GM21390 (cell line): Measurements from ENCODE around the gene ENTPD6.

ENCODE experiments used
- ATAC-seq: cut with Tn5 transposase; IDR thresholded peaks from one replicate; pipeline ENCODE4 v1.9.1; 2021; ENCODE audit not compliant: unreplicated experiment

Gene ENTPD6

GRCh38 chr20:25187635-25188034 is 7.9 kb upstream of the ENTPD6 start:
- ATAC-seq, result no peak

- ATAC-seq, result no peak
These were observed 7.3 kb upstream of the ENTPD6 start for GRCh38 chr20:25188218-25188617.

- no peak for ATAC-seq
These were observed 4.5 kb upstream of the ENTPD6 start for GRCh38 chr20:25191051-25191450.

GRCh38 chr20:25191689-25192088 is 3.8 kb upstream of the ENTPD6 start:
- ATAC-seq, result no peak

- ATAC-seq, result no peak
These were observed 1.7 kb upstream of the ENTPD6 start for GRCh38 chr20:25193843-25194242.

GRCh38 chr20:25194333-25194972 is 1.1 kb upstream of the ENTPD6 start:
- ATAC-seq, result no peak

- peak; percentile 18 for ATAC-seq
These were observed 662 bp downstream of the ENTPD6 start for GRCh38 chr20:25195962-25196785.

- no peak for ATAC-seq
These were observed 1.2 kb downstream of the ENTPD6 start for GRCh38 chr20:25196786-25197120.

GRCh38 chr20:25197183-25197869 is 1.8 kb downstream of the ENTPD6 start:
- no peak for ATAC-seq

- no peak for ATAC-seq
These were observed 2.3 kb downstream of the ENTPD6 start for GRCh38 chr20:25197870-25198190.

- ATAC-seq, result no peak
These were observed 3.3 kb downstream of the ENTPD6 start for GRCh38 chr20:25198663-25199383.

GRCh38 chr20:25199473-25200260 is 4.2 kb downstream of the ENTPD6 start:
- ATAC-seq, result no peak

GRCh38 chr20:25203089-25203488 is 7.6 kb downstream of the ENTPD6 start:
- ATAC-seq, result no peak

GRCh38 chr20:25203871-25204320 is 8.4 kb downstream of the ENTPD6 start:
- ATAC-seq, result no peak

- no peak for ATAC-seq
These were observed 9.2 kb downstream of the ENTPD6 start for GRCh38 chr20:25204550-25205276.

GRCh38 chr20:25205277-25206062 is 10.0 kb downstream of the ENTPD6 start:
- no peak for ATAC-seq

GRCh38 chr20:25206063-25206403 is 10.5 kb downstream of the ENTPD6 start:
- ATAC-seq, result no peak

- no peak for ATAC-seq
These were observed 11.0 kb downstream of the ENTPD6 start for GRCh38 chr20:25206548-25206947.
